HEK293 (cell line): ENCODE data around the gene GPR107.
A peak's percentile ranks its signal among the peaks of the same experiment; 100 is the strongest.
"Not testable (repeated sequence)": the region's sequence is repeated elsewhere in the genome, so short reads cannot be mapped to it uniquely, and the experiment has no call there.

Experiments
- CTCF ChIA-PET: fragments of 350-600 bp; formaldehyde crosslinking; extraction: SDS; loops from one replicate; lab custom pipeline; 2021; ENCODE audit warnings: antibody characterized with exemption; lab: Yijun Ruan, JAX
- POLR2A ChIA-PET: fragments of 300-600 bp; formaldehyde crosslinking; extraction: SDS; loops from one replicate; lab custom pipeline; 2020; ENCODE audit warnings: antibody characterized with exemption, inconsistent platforms; lab: Yijun Ruan, JAX
- H3K27ac ChIP-seq: fragments of 200-500 bp; sonication (Bioruptor generic); 2 replicates; pipeline ENCODE4 v1.5.1; 2014; ENCODE audit warnings: low read depth, low read length, control low read depth, inconsistent platforms; ENCODE audit errors: extremely low read depth
- H3K36me3 ChIP-seq, 2 experiments: fragments of 200-500 bp in 1 of 2; sonication (Bioruptor generic) in 1 of 2; 1 replicate in 1 of 2; 2 replicates in 1 of 2; pipeline ENCODE4 v1.5.1; 2014 to 2017; ENCODE audit warnings: inconsistent platforms in 2 of 2, low read length in 2 of 2; ENCODE audit not compliant: control insufficient read depth in 2 of 2, insufficient read depth in 1 of 2
- H3K4me1 ChIP-seq: fragments of 200-500 bp; sonication (Bioruptor generic); 2 replicates; pipeline ENCODE4 v1.5.1; 2014; ENCODE audit warnings: mild to moderate bottlenecking, low read length, inconsistent platforms; ENCODE audit not compliant: control insufficient read depth, insufficient read depth
- H3K4me3 ChIP-seq: 2 replicates; pipeline ENCODE4 v1.5.1; 2011; ENCODE audit warnings: low read depth, mild to moderate bottlenecking, control low read depth, low read length, moderate library complexity
- H3K9me3 ChIP-seq: fragments of 200-500 bp; sonication (Bioruptor generic); 2 replicates; pipeline ENCODE4 v1.5.1; 2014; ENCODE audit warnings: low read depth, low read length, inconsistent platforms; ENCODE audit not compliant: control insufficient read depth, insufficient read depth
- PRDM6 ChIP-seq: fragments of 450-650 bp; formaldehyde crosslinking; IDR thresholded peaks from 2 replicates; pipeline ENCODE4 v1.5.1; 2017; ENCODE audit warnings: missing biosample characterization, missing genetic modification characterization
- REST ChIP-seq: fragments of 450-650 bp; formaldehyde crosslinking; IDR thresholded peaks from 2 replicates; pipeline ENCODE4 v1.5.1; 2016; ENCODE audit warnings: missing biosample characterization, missing genetic modification characterization
- SP3 ChIP-seq: fragments of 450-650 bp; formaldehyde crosslinking; IDR thresholded peaks from 2 replicates; pipeline ENCODE4 v1.5.1; 2016; ENCODE audit warnings: missing biosample characterization, missing genetic modification characterization
- ZNF121 ChIP-seq: fragments of 450-650 bp; formaldehyde crosslinking; IDR thresholded peaks from 2 replicates; pipeline ENCODE4 v1.5.1; 2016; ENCODE audit warnings: missing biosample characterization, missing genetic modification characterization
- ZNF26 ChIP-seq: fragments of 450-650 bp; formaldehyde crosslinking; IDR thresholded peaks from 2 replicates; pipeline ENCODE4 v1.5.1; 2016; ENCODE audit warnings: missing biosample characterization, missing genetic modification characterization
- ZNF398 ChIP-seq: fragments of 450-650 bp; formaldehyde crosslinking; IDR thresholded peaks from 2 replicates; pipeline ENCODE4 v1.5.1; 2017; ENCODE audit warnings: missing biosample characterization, missing genetic modification characterization
- ZNF473 ChIP-seq: fragments of 450-650 bp; formaldehyde crosslinking; IDR thresholded peaks from 2 replicates; pipeline ENCODE4 v1.5.1; 2017; ENCODE audit warnings: missing biosample characterization, missing genetic modification characterization
- ZNF529 ChIP-seq: fragments of 450-650 bp; formaldehyde crosslinking; IDR thresholded peaks from 2 replicates; pipeline ENCODE4 v1.5.1; 2017; ENCODE audit warnings: missing genetic modification characterization, missing biosample characterization; ENCODE audit not compliant: insufficient replicate concordance
- ZNF830 ChIP-seq: fragments of 450-650 bp; IDR thresholded peaks from 2 replicates; pipeline ENCODE4 v1.5.0; 2018; ENCODE audit warnings: missing biosample characterization, missing genetic modification characterization, low read depth, mild to moderate bottlenecking, moderate library complexity

The GPR107 gene

GRCh38 chr9:130020618-130021017 is 33.1 kb upstream of the GPR107 start (continued):
- TF ChIP-seq SP3 (tag by site-specific recombination) = no peak
- TF ChIP-seq REST (tag by site-specific recombination) = no peak
- no peak for TF ChIP-seq ZNF26 (tag by site-specific recombination)
- TF ChIP-seq ZNF398 = no peak
- no peak for TF ChIP-seq ZNF830

GRCh38 chr9:130021123-130021522 is 32.6 kb upstream of the GPR107 start:
- Histone ChIP-seq H3K36me3 (no peaks in the 10 kb centered on the region), H3K27ac (no peak overlapping the region), H3K9me3 (no peaks in the 10 kb centered on the region), H3K4me1 (no peaks in the 10 kb centered on the region), H3K4me3 (no peak overlapping the region)
- TF ChIP-seq ZNF473 (tag by site-specific recombination) = no peak
- TF ChIP-seq PRDM6 (tag by site-specific recombination) = 0 out of 2 replicates have a peak, but pooled peaks have one; percentile 21
- POLR2A ChIA-PET = no interaction called here
- CTCF ChIA-PET = no interaction called here

GRCh38 chr9:130021842-130022241 is 31.9 kb upstream of the GPR107 start:
- H3K4me3 ChIP-seq, H3K4me1 ChIP-seq, H3K27ac ChIP-seq, POLR2A ChIA-PET, H3K9me3 ChIP-seq, H3K36me3 ChIP-seq: not testable (repeated sequence)
- CTCF ChIA-PET = interaction anchor here (0.7 kb wide), 1 partner anchor 85 kb away, joined by 4 read pairs; no protein-coding TSS in a partner anchor

- CTCF ChIA-PET = interaction anchor here (0.5 to 1.1 kb wide), 3 partner anchors 13 to 22 kb away, joined by 3 to 6 read pairs (median 5); no protein-coding TSS in a partner anchor
- Histone ChIP-seq H3K27ac (no peak overlapping the region), H3K9me3 (no peaks in the 10 kb centered on the region), H3K4me3 (no peak overlapping the region), H3K4me1 (no peaks in the 10 kb centered on the region; the same call in 1 of the 2 replicates), H3K36me3 (no peaks in the 10 kb centered on the region)
- TF ChIP-seq ZNF529 (tag by site-specific recombination) (no peak), ZNF121 (tag by site-specific recombination) (peak; percentile 51; the same call in 1 of the 2 replicates)
- POLR2A ChIA-PET = interaction anchor here (1.8 kb wide), 1 partner anchor 19 kb away, joined by 3 read pairs; no protein-coding TSS in a partner anchor
These were observed 31.1 kb upstream of the GPR107 start for GRCh38 chr9:130022566-130023143.
